IgD-negative memory B cell (primary cell): Measurements from ENCODE around the gene SLC6A17. TPM values are rescaled to one million over a fixed set of nuclear protein-coding genes. Genes with fewer than 3 reads are reported as not detected.

Experiments used
- H3K27ac Mint-ChIP-seq, 3 donors: one replicate each; pipeline ENCODE4 v1.8.0; 2020 to 2022; ENCODE audit warnings: mild to moderate bottlenecking in 3 of 3, mixed read lengths in 3 of 3, moderate library complexity in 1 of 3
- H3K27me3 Mint-ChIP-seq: one replicate; pipeline ENCODE4 v1.8.0; 2021; ENCODE audit warnings: mixed read lengths
- H3K36me3 Mint-ChIP-seq: one replicate; pipeline ENCODE4 v1.8.0; 2020; ENCODE audit warnings: mild to moderate bottlenecking, mixed read lengths
- H3K4me1 Mint-ChIP-seq, 3 donors: one replicate each; pipeline ENCODE4 v1.8.0; 2020 to 2022; ENCODE audit warnings: mixed read lengths in 3 of 3, mild to moderate bottlenecking in 1 of 3
- H3K4me3 Mint-ChIP-seq, 4 donors: one replicate each; pipeline ENCODE4 v1.8.0; 2020 to 2022; ENCODE audit warnings: mild to moderate bottlenecking in 4 of 4, mixed read lengths in 4 of 4, moderate library complexity in 3 of 4
- H3K9me3 Mint-ChIP-seq, 3 donors: one replicate each; pipeline ENCODE4 v1.8.0; 2020 to 2021; ENCODE audit warnings: mixed read lengths in 3 of 3, mild to moderate bottlenecking in 1 of 3
- polyA plus RNA-seq: library from polyadenylated mRNA; unstranded; fragments of 300-500 nt; fragmentation: Illumina TruSeq; gene quantifications from one replicate; pipeline ENCODE4 v1.2.3, GENCODE V29; 2021

Gene SLC6A17
- polyA plus RNA-seq, 1 donor from 2014 or later: not detected

DNA sequence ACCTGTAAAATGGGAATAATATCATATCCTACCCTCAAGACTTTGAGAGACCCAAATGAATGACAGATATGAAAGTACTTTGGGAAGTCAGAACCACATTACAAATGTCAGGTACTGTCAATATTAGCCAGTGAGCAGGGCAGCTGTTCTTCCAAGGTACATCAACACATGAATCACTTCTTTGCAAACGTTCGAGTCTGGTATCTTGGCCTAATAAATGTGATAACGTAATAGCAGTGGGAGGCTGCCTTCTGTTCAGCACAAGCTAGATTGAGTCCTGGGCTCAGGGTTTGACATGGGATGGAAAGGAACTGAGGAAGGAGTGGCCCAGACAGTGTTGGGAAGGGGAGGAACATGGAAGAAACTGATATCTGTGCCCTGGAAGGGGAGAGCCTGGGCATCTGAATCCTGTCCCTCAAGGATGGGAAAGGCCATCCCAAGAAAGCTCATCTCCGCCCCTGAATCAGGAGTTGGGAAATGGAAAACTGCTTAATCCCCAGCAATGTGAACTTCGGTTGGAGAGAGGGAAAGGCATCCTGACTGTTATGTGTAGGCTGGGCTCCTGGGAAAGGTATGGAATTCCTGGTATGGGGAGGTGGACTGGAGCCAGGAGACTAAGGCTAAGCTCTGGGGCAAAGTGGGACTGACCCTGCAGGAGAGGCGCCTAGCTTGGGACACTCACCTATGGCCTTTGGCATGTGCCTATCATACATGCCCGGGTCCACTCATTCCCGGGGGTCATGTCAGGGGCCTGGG lies 74.1 kb downstream of the SLC6A17 start:
- peaks cover 0 to 2% (median 0%) of the 10 kb centered on the region in 3 donors for H3K4me1 Mint-ChIP-seq
- H3K4me3 Mint-ChIP-seq: no peak overlapping the region
- peaks cover 5% of the 10 kb centered on the region for H3K36me3 Mint-ChIP-seq

DNA sequence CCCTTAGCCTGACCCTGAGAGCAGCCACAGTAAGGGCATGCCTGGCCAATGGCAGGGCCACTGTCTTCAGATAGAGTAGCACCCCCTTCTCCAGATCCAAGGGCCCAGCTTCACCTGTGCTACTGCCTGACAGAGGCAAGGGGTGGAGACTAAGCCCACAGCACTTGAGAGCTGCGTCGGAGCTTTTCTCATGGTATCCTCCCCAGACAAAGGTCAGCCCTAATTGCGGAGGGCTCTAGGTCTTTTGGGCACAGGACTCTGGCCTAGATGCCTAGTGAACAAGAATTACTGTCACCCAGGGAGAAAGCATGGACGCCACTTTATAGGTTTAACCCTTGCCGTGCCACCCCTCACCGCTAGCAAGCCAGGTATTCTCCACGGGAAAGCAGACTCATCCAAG lies 74.9 kb downstream of the SLC6A17 start:
- H3K9me3 Mint-ChIP-seq: no peaks in the 10 kb centered on the region
- H3K4me1 Mint-ChIP-seq: peaks cover 0 to 2% (median 0%) of the 10 kb centered on the region in 3 donors
- H3K36me3 Mint-ChIP-seq: peaks cover 5% of the 10 kb centered on the region
- H3K4me3 Mint-ChIP-seq: no peak overlapping the region
- H3K27me3 Mint-ChIP-seq: no peaks in the 10 kb centered on the region
- no peak overlapping the region for H3K27ac Mint-ChIP-seq

More for the DNA sequence above, 74.1 kb downstream of the SLC6A17 start:
- Mint-ChIP-seq H3K27me3 (no peaks in the 10 kb centered on the region), H3K9me3 (no peaks in the 10 kb centered on the region), H3K27ac (no peak overlapping the region)

DNA sequence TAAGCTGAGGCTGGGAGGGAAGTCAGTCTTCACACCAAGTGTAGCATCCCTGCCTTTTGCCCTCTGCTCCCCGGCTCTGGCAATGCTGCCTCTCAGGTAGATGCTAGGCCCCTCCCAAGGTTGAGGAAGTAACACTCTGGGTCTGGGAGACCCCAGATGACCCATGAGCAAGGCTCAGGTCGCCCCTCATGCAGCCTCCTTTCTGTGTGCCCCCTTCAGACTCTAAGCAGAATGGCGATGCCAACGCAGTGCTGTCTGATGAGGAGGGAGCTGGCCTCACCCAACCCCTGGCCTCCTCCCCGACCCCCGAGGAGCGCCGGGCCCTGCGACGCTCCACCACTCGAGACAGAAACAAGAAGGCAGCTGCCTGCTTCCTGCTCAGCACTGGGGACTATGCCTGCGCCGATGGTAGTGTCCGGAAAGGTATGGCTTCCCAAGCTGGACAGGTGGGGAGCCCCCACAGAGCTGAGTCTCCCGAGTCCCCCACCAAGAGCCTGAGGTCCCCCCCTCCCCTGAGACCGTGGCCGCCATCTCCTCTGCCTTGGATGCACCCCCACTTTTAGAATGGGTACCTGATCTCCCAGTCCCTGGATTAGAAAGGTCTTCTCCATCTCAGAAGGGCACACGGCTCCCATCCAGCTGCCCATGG lies 75.6 kb downstream of the SLC6A17 start:
- H3K27me3 Mint-ChIP-seq: no peaks in the 10 kb centered on the region
- peaks cover 0 to 2% (median 0%) of the 10 kb centered on the region in 3 donors for H3K4me1 Mint-ChIP-seq
- no peak overlapping the region for H3K4me3 Mint-ChIP-seq
- no peaks in the 10 kb centered on the region for H3K9me3 Mint-ChIP-seq
- H3K36me3 Mint-ChIP-seq: peaks cover 5% of the 10 kb centered on the region
- H3K27ac Mint-ChIP-seq: no peak overlapping the region

DNA sequence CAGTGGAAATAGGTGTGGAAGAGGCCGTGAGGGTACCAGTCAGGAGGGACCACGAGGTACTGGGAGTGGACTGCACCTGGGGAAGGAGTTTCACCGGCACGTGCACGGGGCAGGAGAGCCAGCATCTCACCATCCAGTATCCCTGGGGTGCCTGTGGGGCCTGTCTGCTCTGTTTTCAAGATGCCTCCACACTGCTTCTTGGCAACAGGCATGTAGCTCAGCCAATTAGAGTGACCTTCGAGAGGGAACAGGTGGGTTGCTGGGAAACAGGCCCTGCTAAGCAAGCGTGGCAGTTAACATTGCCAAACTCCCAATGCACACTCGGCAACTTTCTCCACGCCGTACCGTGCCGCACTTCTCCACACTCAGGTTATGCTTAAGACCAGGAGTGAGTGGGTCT lies 77.5 kb downstream of the SLC6A17 start:
- H3K4me1 Mint-ChIP-seq: peaks cover 0 to 2% (median 0%) of the 10 kb centered on the region in 3 donors
- H3K36me3 Mint-ChIP-seq: peaks cover 5% of the 10 kb centered on the region
- no peak overlapping the region for H3K27ac Mint-ChIP-seq
- H3K9me3 Mint-ChIP-seq: no peaks in the 10 kb centered on the region
- H3K27me3 Mint-ChIP-seq: no peaks in the 10 kb centered on the region
- no peak overlapping the region for H3K4me3 Mint-ChIP-seq

DNA sequence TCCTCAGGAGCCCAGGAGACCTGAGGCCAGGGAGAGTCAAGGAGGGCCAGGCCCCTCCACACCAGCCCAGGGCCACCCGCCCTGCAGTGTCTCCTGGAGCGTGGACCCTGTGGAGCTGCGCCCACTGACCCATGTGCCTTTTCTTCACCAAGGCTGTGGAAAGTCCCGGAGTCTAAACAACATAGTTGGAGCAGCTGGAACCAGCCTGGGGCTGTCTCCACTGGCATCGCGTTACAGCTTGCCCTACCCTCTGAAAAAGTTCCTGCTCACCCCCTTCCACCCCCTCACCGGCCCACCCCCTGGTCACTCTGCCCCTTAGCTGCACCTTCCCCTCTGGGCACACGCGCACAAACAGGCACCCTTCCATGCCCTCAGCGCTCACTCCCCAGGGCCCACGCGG lies 78.1 kb downstream of the SLC6A17 start:
- Mint-ChIP-seq H3K4me3 (no peak overlapping the region), H3K27me3 (no peaks in the 10 kb centered on the region), H3K36me3 (peaks cover 4% of the 10 kb centered on the region), H3K4me1 (peaks cover 0 to 2% (median 0%) of the 10 kb centered on the region in 3 donors), H3K27ac (no peak overlapping the region), H3K9me3 (no peaks in the 10 kb centered on the region)

DNA sequence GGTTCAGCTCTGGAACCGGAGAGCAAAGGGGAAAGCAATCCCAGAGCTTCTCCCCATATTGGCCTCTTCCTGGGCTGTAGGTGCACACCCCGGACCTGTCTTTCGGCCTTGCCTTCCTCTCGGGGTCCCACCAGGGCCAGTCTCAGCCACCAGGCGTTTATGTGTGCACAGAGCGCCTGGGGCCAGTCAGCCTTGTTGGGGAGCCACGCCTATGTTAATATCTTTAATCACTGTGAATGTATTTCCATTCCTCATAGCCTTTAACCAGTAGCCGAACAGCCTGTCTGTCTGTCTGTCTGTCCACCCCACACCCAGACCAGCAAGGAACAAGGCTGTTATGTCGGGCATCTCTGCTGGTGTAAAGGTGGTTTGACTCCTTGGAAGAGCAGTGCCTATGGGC lies 78.6 kb downstream of the SLC6A17 start:
- H3K27ac Mint-ChIP-seq: no peak overlapping the region

DNA sequence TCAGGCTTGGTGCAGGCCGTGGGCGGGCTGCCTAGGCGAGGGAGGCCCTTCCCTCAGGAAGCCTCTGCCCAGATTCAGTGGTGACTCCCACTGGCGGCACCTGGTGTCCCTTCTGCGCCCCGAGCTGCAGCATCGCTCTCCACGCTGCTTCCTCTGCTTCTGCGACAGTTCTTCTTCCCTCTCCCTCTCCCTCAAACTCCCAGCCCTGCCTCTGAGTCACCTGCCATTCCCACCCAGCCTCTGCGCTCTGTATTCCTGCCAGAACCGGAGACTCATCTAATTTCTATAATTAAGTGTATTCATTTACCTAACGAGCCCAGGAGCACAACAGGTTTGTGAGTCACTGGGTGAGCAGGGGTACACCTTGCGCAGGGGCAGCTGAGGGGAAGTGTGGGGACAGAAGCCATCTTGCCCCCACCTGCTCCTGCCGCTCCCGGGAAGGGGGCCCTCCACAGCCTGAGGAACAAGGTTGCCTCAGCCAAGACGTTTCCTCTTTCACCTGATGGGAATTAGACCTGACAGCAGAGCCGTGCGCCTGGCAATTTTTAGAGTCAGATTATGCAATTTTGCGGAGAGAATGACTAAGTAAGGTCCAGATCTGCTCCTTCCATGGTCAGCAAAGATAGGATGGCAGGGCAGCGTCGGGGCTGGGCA lies 79.2 kb downstream of the SLC6A17 start:
- Mint-ChIP-seq H3K36me3 (peaks cover 2% of the 10 kb centered on the region), H3K4me3 (no peak overlapping the region), H3K27me3 (no peaks in the 10 kb centered on the region), H3K27ac (no peak overlapping the region), H3K4me1 (no peaks in the 10 kb centered on the region), H3K9me3 (no peaks in the 10 kb centered on the region)

More for the DNA sequence above, 78.6 kb downstream of the SLC6A17 start:
- H3K4me3 Mint-ChIP-seq: no peak overlapping the region
- H3K36me3 Mint-ChIP-seq: peaks cover 4% of the 10 kb centered on the region
- H3K9me3 Mint-ChIP-seq: no peaks in the 10 kb centered on the region
- no peaks in the 10 kb centered on the region for H3K27me3 Mint-ChIP-seq
- H3K4me1 Mint-ChIP-seq: peaks cover 0 to 2% (median 0%) of the 10 kb centered on the region in 3 donors

DNA sequence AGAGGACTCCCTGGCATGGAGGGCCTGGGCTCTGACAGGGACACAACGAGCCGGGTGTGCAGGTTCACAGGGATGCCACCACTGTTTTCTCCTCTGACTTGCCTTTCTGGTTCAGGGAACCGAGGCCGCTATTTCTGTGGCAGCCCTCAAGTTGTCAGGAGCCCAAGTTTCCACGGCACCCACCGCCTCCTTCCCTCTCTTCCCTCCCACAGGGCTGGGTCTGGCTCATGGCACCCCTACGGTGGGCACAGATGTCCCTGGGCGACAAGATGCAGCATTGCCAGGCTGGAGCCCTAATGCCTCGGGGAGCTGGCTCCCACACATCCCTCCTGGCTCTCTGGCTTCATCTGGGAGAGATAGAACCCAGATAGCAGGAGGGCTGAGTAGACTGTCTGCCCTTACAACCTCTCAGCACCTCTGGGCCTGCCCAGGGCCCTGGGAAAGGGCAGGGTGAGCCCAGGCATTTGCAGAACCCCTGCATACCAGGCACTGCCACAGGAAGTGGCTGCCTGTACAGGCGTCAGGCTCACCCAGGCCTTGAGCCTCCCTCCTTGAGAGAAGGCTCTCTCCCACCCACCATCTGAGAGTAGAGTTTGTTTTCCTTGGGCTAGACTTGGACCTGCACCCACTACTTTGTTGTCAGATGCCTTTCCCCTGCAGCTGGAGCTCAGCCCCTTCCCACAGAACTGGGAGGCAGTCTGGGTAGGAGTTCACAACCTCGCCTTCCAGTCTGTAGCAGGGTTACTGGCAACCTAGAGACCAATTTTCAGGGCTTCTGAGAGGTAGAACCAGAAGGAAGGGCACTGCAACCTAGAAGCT lies 80.3 kb downstream of the SLC6A17 start:
- no peaks in the 10 kb centered on the region for H3K4me1 Mint-ChIP-seq
- H3K27me3 Mint-ChIP-seq: no peaks in the 10 kb centered on the region
- H3K9me3 Mint-ChIP-seq: no peaks in the 10 kb centered on the region
- peaks cover 2% of the 10 kb centered on the region for H3K36me3 Mint-ChIP-seq
- no peak overlapping the region for H3K27ac Mint-ChIP-seq
- no peak overlapping the region for H3K4me3 Mint-ChIP-seq

DNA sequence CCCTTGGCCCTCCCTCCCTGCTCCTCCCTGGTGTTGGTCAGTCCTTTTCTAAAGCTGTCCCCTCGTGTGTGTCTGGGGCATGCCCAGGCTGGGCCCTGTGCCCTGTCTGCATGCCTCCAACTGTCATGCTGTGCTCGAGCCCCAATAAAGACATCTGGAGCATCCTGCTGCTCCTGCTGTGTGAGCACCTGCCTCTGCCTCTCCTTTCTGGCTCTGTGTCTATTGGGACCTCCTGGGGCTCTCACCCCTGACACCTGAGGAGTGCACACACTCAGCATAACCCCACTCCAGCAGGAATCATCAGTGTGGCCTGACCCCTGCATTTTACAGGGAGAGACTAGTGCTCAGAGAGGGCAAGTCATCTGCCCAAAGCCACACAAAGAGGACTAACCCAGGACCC lies 83.6 kb downstream of the SLC6A17 start:
- Mint-ChIP-seq H3K27me3 (no peaks in the 10 kb centered on the region), H3K27ac (peak overlapping the region in 1 of 3 donors; percentile 8), H3K9me3 (no peaks in the 10 kb centered on the region), H3K36me3 (peaks cover 2% of the 10 kb centered on the region), H3K4me1 (peaks cover 0 to 8% (median 0%) of the 10 kb centered on the region in 3 donors), H3K4me3 (no peak overlapping the region)

DNA sequence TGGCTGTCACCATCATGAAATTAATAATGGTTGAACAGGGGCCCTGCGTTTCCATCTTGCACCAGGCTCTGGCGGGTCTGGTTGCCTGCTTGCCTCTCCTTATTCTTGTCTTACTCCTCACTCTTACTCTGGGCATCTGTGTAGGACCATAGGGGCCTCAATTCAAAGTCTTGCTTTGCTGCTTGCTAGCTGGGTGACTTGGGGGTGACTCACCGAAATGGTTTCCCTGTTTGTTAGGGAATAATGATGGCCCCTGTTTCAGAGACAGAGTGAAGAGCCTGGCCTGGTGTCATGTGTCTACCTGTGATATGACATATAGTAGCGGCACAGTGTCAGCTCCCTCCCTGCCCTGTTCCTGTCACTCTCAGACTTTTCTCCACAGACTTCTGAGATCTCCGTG lies 84.4 kb downstream of the SLC6A17 start:
- Mint-ChIP-seq H3K27ac (no peak overlapping the region), H3K4me1 (peaks cover 0 to 9% (median under 1%) of the 10 kb centered on the region in 3 donors), H3K4me3 (no peak overlapping the region), H3K9me3 (no peaks in the 10 kb centered on the region), H3K27me3 (no peaks in the 10 kb centered on the region), H3K36me3 (peaks cover 2% of the 10 kb centered on the region)

DNA sequence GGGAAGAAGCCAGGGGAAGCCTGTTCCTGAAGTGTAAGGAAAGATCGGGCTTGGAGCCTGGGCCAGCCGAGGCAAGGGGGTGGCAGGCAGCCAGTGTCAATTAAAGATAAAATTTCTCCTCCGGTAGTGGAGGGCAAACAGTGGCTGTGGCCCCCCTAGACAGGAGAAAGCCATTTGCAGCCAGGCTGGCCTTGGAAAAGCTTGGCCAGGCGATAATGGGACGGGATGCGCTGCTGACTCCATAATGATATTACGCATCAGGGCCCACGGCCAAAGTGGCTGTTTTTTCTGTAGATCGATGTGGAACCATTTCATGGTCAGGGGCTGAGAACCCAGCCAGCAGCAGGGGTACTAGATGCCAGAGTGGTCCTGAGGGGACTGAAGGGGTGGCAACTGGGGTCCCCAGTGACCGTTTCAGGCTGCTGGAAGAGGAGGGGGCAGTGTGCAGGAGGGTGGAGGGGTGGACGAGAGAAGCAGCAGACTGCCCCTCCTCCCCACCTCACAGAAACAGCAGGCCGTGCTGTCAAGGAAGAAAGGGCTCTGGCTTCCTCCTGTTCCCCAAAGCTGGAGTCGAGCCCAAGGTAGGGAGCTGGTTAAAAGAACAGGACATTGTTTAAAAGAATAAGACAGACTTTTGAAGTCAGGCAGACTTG lies 85.0 kb downstream of the SLC6A17 start:
- no peaks in the 10 kb centered on the region for H3K27me3 Mint-ChIP-seq
- H3K9me3 Mint-ChIP-seq: no peaks in the 10 kb centered on the region
- H3K4me3 Mint-ChIP-seq: no peak overlapping the region
- H3K36me3 Mint-ChIP-seq: peaks cover 2% of the 10 kb centered on the region
- no peak overlapping the region for H3K27ac Mint-ChIP-seq
- peaks cover 0 to 13% (median 4%) of the 10 kb centered on the region in 3 donors for H3K4me1 Mint-ChIP-seq

DNA sequence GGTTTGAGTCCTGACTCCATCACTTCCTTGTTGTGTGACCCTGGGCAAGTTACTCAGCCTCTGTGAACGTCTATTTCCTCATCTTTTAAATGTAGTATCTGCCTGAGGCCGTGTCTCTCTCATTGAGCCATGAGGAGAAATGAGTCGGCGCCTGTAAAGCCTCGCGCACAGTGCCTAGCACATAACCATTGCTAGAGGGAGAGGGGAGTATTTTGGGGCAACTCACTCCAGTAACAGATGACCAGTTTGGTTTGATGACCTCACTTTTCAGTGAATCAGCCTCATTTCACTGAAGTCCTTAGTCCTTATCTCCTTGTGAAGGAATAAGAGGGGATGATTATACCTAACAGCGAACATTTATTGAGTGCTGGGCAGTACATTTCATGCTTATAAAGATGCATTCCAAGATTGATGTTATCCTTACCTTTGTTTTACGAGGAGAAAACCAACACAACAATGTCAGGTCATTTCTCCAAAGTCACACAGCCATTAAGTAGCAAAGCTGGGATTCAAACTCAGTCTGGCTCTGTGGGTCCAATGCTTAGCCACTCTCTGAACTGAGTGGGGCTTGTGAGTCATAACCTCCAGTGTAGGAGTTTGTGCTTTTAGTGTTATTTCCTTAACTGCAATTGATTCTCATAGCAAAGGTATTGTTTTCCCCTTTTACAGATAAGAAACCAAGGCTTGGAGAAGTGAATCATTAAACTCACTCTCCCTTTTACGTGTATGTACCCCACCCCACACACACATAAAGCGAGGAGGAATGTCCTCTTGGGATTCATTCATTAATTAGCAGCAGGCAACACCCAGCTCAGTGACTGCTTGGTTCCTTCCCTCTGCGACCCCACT lies 85.8 kb downstream of the SLC6A17 start:
- no peak overlapping the region for H3K27ac Mint-ChIP-seq
- peaks cover 0 to 14% (median 4%) of the 10 kb centered on the region in 3 donors for H3K4me1 Mint-ChIP-seq
- no peak overlapping the region for H3K4me3 Mint-ChIP-seq

DNA sequence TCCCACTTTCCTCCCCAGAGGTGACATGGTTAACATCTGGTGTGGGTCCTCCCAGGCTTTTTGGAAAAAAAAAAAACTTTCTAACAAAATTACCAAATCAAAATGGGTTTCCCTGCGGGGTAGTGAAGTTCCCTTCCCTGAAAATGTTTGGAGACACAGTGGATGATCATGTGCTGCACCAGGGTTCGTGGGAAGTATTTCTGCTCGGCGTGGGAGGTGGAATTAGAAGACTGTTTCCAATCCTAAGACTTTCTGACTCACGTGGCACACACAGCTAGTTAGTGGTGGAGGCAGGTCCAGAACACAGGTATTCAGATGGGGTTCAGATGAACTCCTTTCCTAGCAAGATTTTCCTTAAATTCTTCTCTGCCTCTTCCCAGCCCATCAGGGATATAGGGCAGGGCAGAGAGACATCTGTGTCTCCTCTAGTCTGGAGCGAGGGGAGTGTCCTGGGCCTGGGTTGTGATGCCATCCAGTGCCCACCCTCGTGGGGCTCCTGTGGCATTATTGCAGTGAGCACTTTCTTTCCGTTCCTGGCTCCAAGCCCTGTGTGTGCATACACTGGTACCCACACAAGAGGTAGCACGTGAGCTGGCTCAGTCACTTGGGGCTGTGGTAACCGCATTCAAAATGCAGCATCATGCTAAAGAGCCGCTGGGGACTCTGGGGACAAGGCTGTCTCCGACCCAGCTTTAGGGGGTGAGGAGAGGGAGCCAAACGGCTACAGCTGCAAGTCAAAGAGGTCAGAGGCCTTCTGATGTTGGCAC lies 87.3 kb downstream of the SLC6A17 start:
- Mint-ChIP-seq H3K4me1 (peaks cover 3 to 15% (median 6%) of the 10 kb centered on the region in 3 donors), H3K36me3 (peaks cover 4% of the 10 kb centered on the region), H3K9me3 (no peaks in the 10 kb centered on the region), H3K27me3 (no peaks in the 10 kb centered on the region), H3K4me3 (no peak overlapping the region), H3K27ac (no peak overlapping the region)

More for the DNA sequence above, 85.8 kb downstream of the SLC6A17 start:
- peaks cover 2% of the 10 kb centered on the region for H3K36me3 Mint-ChIP-seq
- H3K9me3 Mint-ChIP-seq: no peaks in the 10 kb centered on the region
- no peaks in the 10 kb centered on the region for H3K27me3 Mint-ChIP-seq
